Endodermal cell (in vitro differentiated cells): ENCODE data around the gene PPFIBP2. TPM values are rescaled to one million over a fixed set of nuclear protein-coding genes. Genes with fewer than 3 reads are reported as not detected.

ENCODE experiments used
- DNase-seq: peaks from one replicate; pipeline ENCODE4 v3.0.0-alpha.2; 2017
- H3K27ac ChIP-seq: 2 replicates; pipeline ENCODE4 v1.5.1; 2013; ENCODE audit warnings: mild to moderate bottlenecking, low read depth, low read length, moderate library complexity
- H3K27me3 ChIP-seq: 2 replicates; pipeline ENCODE4 v1.6.1; 2013; ENCODE audit warnings: mild to moderate bottlenecking, low read length, moderate library complexity; ENCODE audit not compliant: insufficient read depth, control insufficient read depth, poor library complexity, severe bottlenecking
- H3K36me3 ChIP-seq: 2 replicates; pipeline ENCODE4 v1.7.0; 2013; ENCODE audit warnings: mild to moderate bottlenecking, low read length, moderate library complexity; ENCODE audit not compliant: control insufficient read depth, insufficient read depth
- H3K4me1 ChIP-seq: one replicate; pipeline ENCODE4 v1.7.0; 2013; ENCODE audit warnings: low read length; ENCODE audit not compliant: control insufficient read depth, insufficient read depth
- H3K4me3 ChIP-seq: 2 replicates; pipeline ENCODE4 v1.5.1; 2013; ENCODE audit warnings: mild to moderate bottlenecking, low read length, moderate library complexity
- H3K9ac ChIP-seq: 2 replicates; pipeline ENCODE4 v1.6.1; 2013; ENCODE audit warnings: mild to moderate bottlenecking, low read length, moderate library complexity; ENCODE audit not compliant: poor library complexity, severe bottlenecking; ENCODE audit errors: extremely low read depth
- H3K9me3 ChIP-seq: 2 replicates; pipeline ENCODE4 v1.6.1; 2013; ENCODE audit warnings: mild to moderate bottlenecking, low read length, moderate library complexity; ENCODE audit not compliant: control insufficient read depth
- H3K27ac Mint-ChIP-seq: 2 replicates; pipeline ENCODE4 v1.8.0; 2020; ENCODE audit warnings: mixed read lengths
- H3K27me3 Mint-ChIP-seq: 2 replicates; pipeline ENCODE4 v1.8.0; 2021; ENCODE audit warnings: mild to moderate bottlenecking, mixed read lengths; ENCODE audit not compliant: insufficient read depth
- H3K36me3 Mint-ChIP-seq: 2 replicates; pipeline ENCODE4 v1.8.0; 2020; ENCODE audit warnings: low read depth, mixed read lengths
- H3K4me1 Mint-ChIP-seq: 2 replicates; pipeline ENCODE4 v1.8.0; 2020; ENCODE audit warnings: mixed read lengths
- H3K4me3 Mint-ChIP-seq: 2 replicates; pipeline ENCODE4 v1.8.0; 2020; ENCODE audit warnings: mild to moderate bottlenecking, moderate library complexity, mixed read lengths
- H3K9me3 Mint-ChIP-seq: 2 replicates; pipeline ENCODE4 v1.8.0; 2020; ENCODE audit warnings: mild to moderate bottlenecking, mixed read lengths
- WGBS, 2 experiments: methylation state at CpG; one replicate each; pipeline versions ENCODE4 v1.1.5 to v1.1.7; 2013; ENCODE audit warnings: missing lambda C conversion rate in 2 of 2, mixed read lengths in 1 of 2; ENCODE audit not compliant: insufficient coverage in 1 of 2, insufficient read length in 1 of 2; 5-methylcytosine and 5-hydroxymethylcytosine counted together
- total RNA-seq, 2 donors: library from RNA; stranded (reverse); fragmentation: NEBNext Ultra II Directional in 1 of 2; extraction: Animal tissue kit (Norgen Biotek cat#: 25700) in 1 of 2; gene quantifications; 2 replicates in 1 of 2; 3 replicates in 1 of 2; pipeline ENCODE4 v1.2.1, GENCODE V29; 2021
- TF ChIP-seq, protein P1 (sequence below): fragments of 200-600 bp; sonication (generic); conservative IDR thresholded peaks from 2 replicates; pipeline ENCODE4 v1.5.0; 2021; ENCODE audit warnings: antibody characterized with exemption, mild to moderate bottlenecking

Gene PPFIBP2
- total RNA-seq, 2 donors from 2014 or later: 149 to 195 TPM

DNA sequence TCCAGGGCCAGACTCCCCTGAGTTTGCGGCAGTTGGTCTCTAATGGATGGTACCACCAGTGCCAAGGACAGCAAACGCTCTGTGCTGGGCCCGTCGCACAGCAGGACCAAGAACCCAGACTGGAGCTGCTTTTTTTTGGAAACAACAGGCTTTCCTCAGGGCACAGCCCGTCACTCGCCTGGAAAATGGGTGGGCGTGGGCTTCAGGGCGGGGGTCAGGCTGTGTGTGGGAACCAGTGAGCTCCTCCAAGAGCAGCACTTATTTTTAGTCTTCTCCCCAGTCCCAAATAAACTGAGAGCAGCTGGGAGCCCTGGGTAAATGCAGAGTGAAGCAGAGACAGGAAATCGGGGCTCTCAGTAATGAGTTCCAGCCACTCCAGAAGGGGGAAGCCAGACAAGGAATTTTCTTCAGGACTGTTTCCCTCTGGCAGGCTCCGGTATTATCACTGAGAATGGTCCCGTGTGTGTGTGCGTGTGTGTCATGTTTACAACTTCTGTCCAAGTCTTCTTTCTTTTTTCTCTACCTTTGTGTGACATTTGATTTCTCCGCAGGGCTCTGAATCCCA is 63.0 kb downstream of the PPFIBP2 start:
- no peak for DNase-seq
- peaks cover 70% of the 10 kb centered on the region for H3K4me1 Mint-ChIP-seq
- TF ChIP-seq, protein P1, sequence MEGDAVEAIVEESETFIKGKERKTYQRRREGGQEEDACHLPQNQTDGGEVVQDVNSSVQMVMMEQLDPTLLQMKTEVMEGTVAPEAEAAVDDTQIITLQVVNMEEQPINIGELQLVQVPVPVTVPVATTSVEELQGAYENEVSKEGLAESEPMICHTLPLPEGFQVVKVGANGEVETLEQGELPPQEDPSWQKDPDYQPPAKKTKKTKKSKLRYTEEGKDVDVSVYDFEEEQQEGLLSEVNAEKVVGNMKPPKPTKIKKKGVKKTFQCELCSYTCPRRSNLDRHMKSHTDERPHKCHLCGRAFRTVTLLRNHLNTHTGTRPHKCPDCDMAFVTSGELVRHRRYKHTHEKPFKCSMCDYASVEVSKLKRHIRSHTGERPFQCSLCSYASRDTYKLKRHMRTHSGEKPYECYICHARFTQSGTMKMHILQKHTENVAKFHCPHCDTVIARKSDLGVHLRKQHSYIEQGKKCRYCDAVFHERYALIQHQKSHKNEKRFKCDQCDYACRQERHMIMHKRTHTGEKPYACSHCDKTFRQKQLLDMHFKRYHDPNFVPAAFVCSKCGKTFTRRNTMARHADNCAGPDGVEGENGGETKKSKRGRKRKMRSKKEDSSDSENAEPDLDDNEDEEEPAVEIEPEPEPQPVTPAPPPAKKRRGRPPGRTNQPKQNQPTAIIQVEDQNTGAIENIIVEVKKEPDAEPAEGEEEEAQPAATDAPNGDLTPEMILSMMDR: no peak
- no peaks in the 10 kb centered on the region for H3K36me3 ChIP-seq
- WGBS, 2 experiments: 91 to 93% methylated on average over 6 to 13 of the region's 13 CpGs
- H3K9ac ChIP-seq: no peak overlapping the region
- peaks cover 52% of the 10 kb centered on the region for H3K4me1 ChIP-seq
- no peaks in the 10 kb centered on the region for H3K27me3 Mint-ChIP-seq
- H3K4me3 Mint-ChIP-seq: peak overlapping the region; percentile 11
- H3K36me3 Mint-ChIP-seq: no peaks in the 10 kb centered on the region
- H3K27ac Mint-ChIP-seq: peak overlapping the region; percentile 92
- peak overlapping the region; percentile 64 for H3K27ac ChIP-seq
- no peaks in the 10 kb centered on the region for H3K27me3 ChIP-seq
- H3K9me3 Mint-ChIP-seq: no peaks in the 10 kb centered on the region
- no peaks in the 10 kb centered on the region for H3K9me3 ChIP-seq
- H3K4me3 ChIP-seq: no peak overlapping the region

GRCh38 chr11:7577291-7578190 is 63.7 kb downstream of the PPFIBP2 start:
- peak overlapping the region; percentile 64 for H3K27ac ChIP-seq
- Mint-ChIP-seq H3K36me3 (no peaks in the 10 kb centered on the region), H3K4me1 (peaks cover 66% of the 10 kb centered on the region), H3K4me3 (peak overlapping the region; percentile 11), H3K9me3 (no peaks in the 10 kb centered on the region), H3K27ac (peak overlapping the region; percentile 83), H3K27me3 (no peaks in the 10 kb centered on the region)
- H3K4me1 ChIP-seq: peaks cover 52% of the 10 kb centered on the region
- H3K4me3 ChIP-seq: no peak overlapping the region
- 64 to 77% methylated on average over 10 to 16 of the region's 16 CpGs for WGBS, 2 experiments
- no peak for DNase-seq
- H3K36me3 ChIP-seq: no peaks in the 10 kb centered on the region
- H3K27me3 ChIP-seq: no peaks in the 10 kb centered on the region
- no peaks in the 10 kb centered on the region for H3K9me3 ChIP-seq
- TF ChIP-seq, protein P1: no peak
- H3K9ac ChIP-seq: no peak overlapping the region

- no peaks in the 10 kb centered on the region for H3K27me3 Mint-ChIP-seq
- H3K4me3 Mint-ChIP-seq: no peak overlapping the region
- H3K36me3 Mint-ChIP-seq: no peaks in the 10 kb centered on the region
- H3K9ac ChIP-seq: no peak overlapping the region
- no peak overlapping the region for H3K27ac Mint-ChIP-seq
- H3K9me3 Mint-ChIP-seq: no peaks in the 10 kb centered on the region
- H3K27ac ChIP-seq: peak overlapping the region; percentile 64
- 86 to 87% methylated on average over 5 to 9 of the region's 9 CpGs for WGBS, 2 experiments
- H3K4me3 ChIP-seq: no peak overlapping the region
- H3K4me1 ChIP-seq: peaks cover 46% of the 10 kb centered on the region
- no peaks in the 10 kb centered on the region for H3K9me3 ChIP-seq
- DNase-seq: no peak
- peaks cover 65% of the 10 kb centered on the region for H3K4me1 Mint-ChIP-seq
- no peaks in the 10 kb centered on the region for H3K27me3 ChIP-seq
- H3K36me3 ChIP-seq: no peaks in the 10 kb centered on the region
- TF ChIP-seq, protein P1: no peak
These were observed 64.6 kb downstream of the PPFIBP2 start for GRCh38 chr11:7578276-7578955.
